ENCODE data around the gene PGA3.
"Not testable (repeated sequence)": the region's sequence is repeated elsewhere in the genome, so short reads cannot be mapped to it uniquely, and the experiment has no call there.

PGA3 gene

GRCh38 chr11:61211327-61211952, 8.1 kb downstream of the PGA3 start:
- DNase-seq, result not testable (repeated sequence)

GRCh38 chr11:61212202-61212601, 8.9 kb downstream of the PGA3 start:
- not testable (repeated sequence) for DNase-seq

GRCh38 chr11:61213711-61214324, 10.5 kb downstream of the PGA3 start:
- DNase-seq, result not testable (repeated sequence)

- not testable (repeated sequence) for DNase-seq
These were observed 15.0 kb downstream of the PGA3 start for GRCh38 chr11:61218306-61218705.

- DNase-seq, result not testable (repeated sequence)
These were observed 15.7 kb downstream of the PGA3 start for GRCh38 chr11:61219016-61219415.

- DNase-seq, result not testable (repeated sequence)
These were observed 18.7 kb downstream of the PGA3 start, which contains the start of gene PGA4 for GRCh38 chr11:61222047-61222446. TSS of gene PGA4 (plus strand) at chr11:61222347. CDS start at chr11:61222401, 54 bp downstream.

- not testable (repeated sequence) for DNase-seq
These were observed 19.4 kb downstream of the PGA3 start for GRCh38 chr11:61222692-61223091.

- not testable (repeated sequence) for DNase-seq
These were observed 23.3 kb downstream of the PGA3 start for GRCh38 chr11:61226457-61227137.

GRCh38 chr11:61229458-61229857, 26.1 kb downstream of the PGA3 start:
- not testable (repeated sequence) for DNase-seq

DNA sequence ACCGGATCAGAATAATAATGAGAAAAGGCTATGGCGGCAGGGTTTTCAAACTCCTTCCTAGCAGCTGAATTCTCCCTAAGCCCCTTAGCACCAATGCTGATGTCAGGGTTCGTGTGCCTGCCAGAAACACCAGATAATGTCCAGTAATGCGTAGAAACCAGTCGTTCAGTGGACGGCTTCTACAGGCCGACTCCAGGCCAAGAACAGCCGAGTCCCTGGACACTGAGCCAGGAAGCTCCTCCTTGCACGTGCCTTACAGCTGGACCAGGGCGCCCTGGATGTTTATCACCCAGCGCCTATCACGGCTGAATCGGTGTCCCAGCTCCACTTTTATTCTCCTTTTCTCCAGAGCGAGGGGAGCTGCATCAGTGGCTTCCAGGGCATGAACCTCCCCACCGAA, 27.7 kb downstream of the PGA3 start:
- DNase-seq, result not testable (repeated sequence)

- DNase-seq, result not testable (repeated sequence)
These were observed 28.3 kb downstream of the PGA3 start for GRCh38 chr11:61231585-61231984.

- DNase-seq, result not testable (repeated sequence)
These were observed 29.3 kb downstream of the PGA3 start for GRCh38 chr11:61232548-61233145.

- not testable (repeated sequence) for DNase-seq
These were observed 33.8 kb downstream of the PGA3 start for GRCh38 chr11:61237130-61237529.

- DNase-seq, result not testable (repeated sequence)
These were observed 37.0 kb downstream of the PGA3 start for GRCh38 chr11:61240288-61240687.

- DNase-seq, result not testable (repeated sequence)
These were observed 37.6 kb downstream of the PGA3 start, which contains the start of gene PGA5 for GRCh38 chr11:61240875-61241274. TSS of gene PGA5 (plus strand) at chr11:61241175. CDS start at chr11:61241227, 52 bp downstream.

DNA sequence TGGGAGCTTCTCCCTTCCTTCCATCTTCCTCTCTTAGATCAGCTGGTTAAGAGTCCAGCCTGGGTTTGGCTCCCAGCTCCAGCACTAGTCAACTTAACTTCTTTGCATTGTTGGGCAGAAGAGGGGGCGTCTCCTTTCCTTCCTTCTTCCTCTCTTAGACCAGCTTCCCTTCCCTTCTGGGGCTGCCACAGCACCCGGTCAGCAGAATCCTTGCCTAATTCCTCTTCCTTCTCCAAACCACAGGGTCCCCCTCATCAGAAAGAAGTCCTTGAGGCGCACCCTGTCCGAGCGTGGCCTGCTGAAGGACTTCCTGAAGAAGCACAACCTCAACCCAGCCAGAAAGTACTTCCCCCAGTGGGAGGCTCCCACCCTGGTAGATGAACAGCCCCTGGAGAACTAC, 38.2 kb downstream of the PGA3 start:
- DNase-seq, result not testable (repeated sequence)

DNA sequence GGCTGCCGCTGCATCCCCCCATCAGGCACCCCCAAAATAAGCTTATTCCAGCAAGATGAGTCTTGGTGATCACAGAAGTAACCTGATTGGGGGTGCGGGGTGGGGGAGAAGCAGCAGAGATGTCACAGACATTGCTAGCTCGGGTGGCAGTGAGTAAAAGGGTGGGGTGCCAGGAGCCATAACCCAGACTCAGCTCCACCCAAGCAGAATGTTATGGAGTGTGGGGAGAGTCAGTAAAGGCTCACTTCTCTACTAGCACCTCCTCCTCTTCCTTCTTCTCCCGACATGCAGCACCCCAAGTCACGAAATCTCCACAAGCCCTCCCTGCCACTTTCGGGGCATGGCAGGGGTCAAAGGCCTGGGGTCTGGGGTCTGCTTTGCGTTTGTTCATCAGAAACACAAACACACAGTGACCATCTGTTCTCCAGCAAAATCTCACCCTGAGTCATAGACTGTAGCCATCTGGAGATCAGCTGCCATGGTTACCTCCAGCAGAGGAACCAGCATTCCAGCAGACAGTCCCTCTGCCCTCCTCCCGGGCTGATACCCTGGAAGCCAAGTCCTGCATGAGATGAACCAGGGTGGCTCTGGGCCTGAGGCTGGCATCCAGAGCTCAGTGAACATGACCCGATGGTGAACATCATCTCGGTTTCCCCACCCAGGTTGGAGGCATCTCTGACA, 42.1 kb downstream of the PGA3 start:
- not testable (repeated sequence) for DNase-seq

GRCh38 chr11:61248071-61248470, 44.8 kb downstream of the PGA3 start:
- not testable (repeated sequence) for DNase-seq

DNA sequence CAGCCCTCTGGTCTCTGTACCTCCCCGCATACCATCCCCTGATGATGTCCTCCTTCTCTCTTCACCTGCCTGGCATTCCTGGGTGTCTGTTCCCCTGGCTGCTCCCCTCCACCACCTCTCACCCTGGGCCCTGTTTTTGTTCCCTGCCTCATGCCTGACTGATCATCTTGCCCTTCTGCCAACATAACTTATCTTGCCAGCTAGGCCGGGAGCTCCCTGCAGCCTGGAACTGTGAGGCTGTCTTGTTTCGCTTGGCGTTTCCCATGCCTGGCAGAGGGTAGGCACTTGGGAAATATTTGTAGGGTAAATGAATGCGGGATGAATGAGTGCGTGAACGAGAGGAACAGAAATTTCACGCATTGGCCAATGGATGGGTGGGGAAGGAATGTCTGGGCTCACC, 45.9 kb downstream of the PGA3 start:
- DNase-seq, result not testable (repeated sequence)

DNA sequence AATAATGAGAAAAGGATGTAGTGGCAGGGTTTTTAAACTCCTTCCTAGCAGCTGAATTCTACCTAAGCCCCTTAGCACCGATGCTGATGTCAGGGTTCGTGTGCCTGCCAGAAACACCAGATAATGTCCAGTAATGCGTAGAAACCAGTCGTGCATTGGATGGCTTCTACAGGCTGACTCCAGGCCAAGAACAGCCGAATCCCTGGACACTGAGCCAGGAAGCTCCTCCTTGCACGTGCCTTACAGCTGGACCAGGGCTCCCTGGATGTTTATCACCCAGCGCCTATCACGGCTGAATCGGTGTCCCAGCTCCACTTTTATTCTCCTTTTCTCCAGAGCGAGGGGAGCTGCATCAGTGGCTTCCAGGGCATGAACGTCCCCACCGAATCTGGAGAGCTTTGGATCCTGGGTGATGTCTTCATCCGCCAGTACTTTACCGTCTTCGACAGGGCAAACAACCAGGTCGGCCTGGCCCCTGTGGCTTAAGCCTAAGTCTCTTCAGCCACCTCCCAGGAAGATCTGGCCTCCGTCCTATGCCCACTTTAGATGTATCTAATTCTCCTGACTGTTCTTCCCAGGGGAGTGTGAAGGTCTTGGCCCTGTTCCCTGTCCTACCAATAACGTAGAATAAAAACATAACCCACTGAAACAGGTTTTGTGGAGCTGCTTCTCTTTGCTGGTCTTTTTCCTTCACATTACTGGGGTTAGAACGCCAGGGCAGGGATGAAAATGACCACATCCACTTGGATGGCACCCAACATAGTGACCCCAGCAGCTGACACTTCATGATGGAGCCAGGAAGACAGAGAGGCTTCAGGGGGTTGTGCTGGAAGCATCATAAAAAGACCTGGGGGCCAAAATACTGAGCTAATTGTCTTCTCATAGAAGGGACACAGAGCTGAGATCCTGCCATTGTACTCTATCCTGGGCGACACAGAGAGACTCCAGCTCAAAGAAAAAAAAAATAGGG, 47.8 kb downstream of the PGA3 start:
- not testable (repeated sequence) for DNase-seq

DNA sequence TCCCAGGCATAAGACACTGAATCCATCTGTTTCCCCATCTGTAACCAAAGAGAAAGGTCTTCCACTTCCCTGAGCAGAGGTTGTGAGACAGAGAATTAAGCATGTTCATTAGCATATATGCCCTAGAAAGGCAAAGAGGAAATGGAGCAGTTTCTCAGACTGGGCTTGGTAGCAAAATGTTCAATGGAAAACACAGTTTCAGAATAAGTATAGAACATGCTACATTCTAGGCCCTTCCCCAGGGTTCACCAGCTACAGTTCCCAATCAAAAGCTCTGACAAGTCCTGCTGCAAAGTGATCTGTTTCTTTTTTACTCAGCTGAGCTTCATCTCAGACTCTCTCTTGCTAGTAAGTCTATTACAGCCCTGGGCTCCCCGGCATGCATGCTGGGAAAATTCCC, 49.0 kb downstream of the PGA3 start:
- not testable (repeated sequence) for DNase-seq
